Measurements from ENCODE around the gene UPF1.
"Not testable (repeated sequence)": the region's sequence is repeated elsewhere in the genome, so short reads cannot be mapped to it uniquely, and the experiment has no call there.

- not testable (repeated sequence) for TF ChIP-seq YY1 (IDR thresholded peaks at IDR 0.05; ENCODE audit: insufficient read depth, insufficient read length); ZNF274 (IDR thresholded peaks at IDR 0.05; ENCODE audit: low read depth, low read length)
Observed at GRCh38 chr19:18917593-18917992, 85.8 kb downstream of the UPF1 start.

Data from NT2/D1 (cell line).